Measurements from ENCODE around the gene TECRL.

The TECRL gene

GRCh38 chr4:64409300-64409699 is at the start of gene TECRL:
TECRL (minus strand) TSS chr4:64409450; CDS start chr4:64409351, 99 bp downstream.
- DNase-seq (ENCODE audit: low read depth, low spot score): no peak

- DNase-seq (ENCODE audit: low read depth, low spot score): no peak
Measured at GRCh38 chr4:64432674-64433073, 23.4 kb upstream of the TECRL start.

GRCh38 chr4:64430933-64431332 is 21.7 kb upstream of the TECRL start:
- DNase-seq (ENCODE audit: low read depth, low spot score): no peak

GRCh38 chr4:64417974-64418373 is 8.7 kb upstream of the TECRL start:
- no peak for DNase-seq (ENCODE audit: low read depth, low spot score)

GRCh38 chr4:64407000-64407399 is 2.2 kb downstream of the TECRL start:
- DNase-seq (ENCODE audit: low read depth, low spot score): no peak

GRCh38 chr4:64405761-64406160 is 3.5 kb downstream of the TECRL start:
- no peak for DNase-seq (ENCODE audit: low read depth, low spot score)

GRCh38 chr4:64402684-64403083 is 6.6 kb downstream of the TECRL start:
- no peak for DNase-seq (ENCODE audit: low read depth, low spot score)

GRCh38 chr4:64399313-64400109 is 9.7 kb downstream of the TECRL start:
- no peak for DNase-seq (ENCODE audit: low read depth, low spot score)

GRCh38 chr4:64394469-64394868 is 14.8 kb downstream of the TECRL start:
- DNase-seq (ENCODE audit: low read depth, low spot score): no peak

GRCh38 chr4:64388252-64388651 is 21.0 kb downstream of the TECRL start:
- no peak for DNase-seq (ENCODE audit: low read depth, low spot score)

GRCh38 chr4:64385220-64385619 is 24.0 kb downstream of the TECRL start:
- no peak for DNase-seq (ENCODE audit: low read depth, low spot score)

- no peak for DNase-seq (ENCODE audit: low read depth, low spot score)
Measured at GRCh38 chr4:64384237-64385203, 24.7 kb downstream of the TECRL start.

- DNase-seq (ENCODE audit: low read depth, low spot score): no peak
Measured at GRCh38 chr4:64368741-64369140, 40.5 kb downstream of the TECRL start.

GRCh38 chr4:64361399-64361740 is 47.9 kb downstream of the TECRL start:
- DNase-seq (ENCODE audit: low read depth, low spot score): no peak

- no peak for DNase-seq (ENCODE audit: low read depth, low spot score)
Measured at GRCh38 chr4:64360664-64361398, 48.4 kb downstream of the TECRL start.

GRCh38 chr4:64359489-64359888 is 49.8 kb downstream of the TECRL start:
- no peak for DNase-seq (ENCODE audit: low read depth, low spot score)

- DNase-seq (ENCODE audit: low read depth, low spot score): no peak
Measured at GRCh38 chr4:64353904-64354303, 55.3 kb downstream of the TECRL start.

GRCh38 chr4:64341711-64342110 is 67.5 kb downstream of the TECRL start:
- no peak for DNase-seq (ENCODE audit: low read depth, low spot score)

- DNase-seq (ENCODE audit: low read depth, low spot score): no peak
Measured at GRCh38 chr4:64340218-64341110, 68.8 kb downstream of the TECRL start.

- no peak for DNase-seq (ENCODE audit: low read depth, low spot score)
Measured at GRCh38 chr4:64334964-64335363, 74.3 kb downstream of the TECRL start.

GRCh38 chr4:64330143-64330542 is 79.1 kb downstream of the TECRL start:
- no peak for DNase-seq (ENCODE audit: low read depth, low spot score)

Measured in smooth muscle cell of the brain vasculature (primary cell).